GM23338 (cell line): ENCODE data around the gene SYT12. TPM values are rescaled to one million over a fixed set of nuclear protein-coding genes. Genes with fewer than 3 reads are reported as not detected.

Source experiments
- ATAC-seq: fragments of 200-7000 bp; cut with Tn5 transposase; 3 replicates; pipeline ENCODE4 v1.9.1; 2020
- DNase-seq: peaks from one replicate; pipeline ENCODE4 v3.0.0-alpha.2; 2015; ENCODE audit warnings: low spot score
- H2AFZ ChIP-seq: fragments of 200-600 bp; sonication (generic); 2 replicates; pipeline ENCODE4 v1.8.0; 2016; ENCODE audit warnings: antibody characterized with exemption, mild to moderate bottlenecking, moderate library complexity
- H3F3A ChIP-seq: fragments of 200-600 bp; sonication (generic); replicated peaks from 2 replicates; pipeline ENCODE4 v1.8.0; 2017; ENCODE audit warnings: antibody characterized with exemption, mixed run types, low read depth
- H3K27ac ChIP-seq: fragments of 200-600 bp; sonication (generic); 2 replicates; pipeline ENCODE4 v1.6.1; 2016; ENCODE audit warnings: low read depth
- H3K27me3 ChIP-seq: fragments of 200-600 bp; sonication (generic); 2 replicates; pipeline ENCODE4 v1.8.0; 2016; ENCODE audit warnings: mild to moderate bottlenecking, mixed run types, moderate library complexity; ENCODE audit not compliant: insufficient read depth
- H3K36me3 ChIP-seq: fragments of 200-600 bp; sonication (generic); 2 replicates; pipeline ENCODE4 v1.8.0; 2016; ENCODE audit warnings: mild to moderate bottlenecking; ENCODE audit not compliant: insufficient read depth
- H3K4me1 ChIP-seq: fragments of 200-600 bp; sonication (generic); 2 replicates; pipeline ENCODE4 v1.8.0; 2016; ENCODE audit warnings: mild to moderate bottlenecking, moderate library complexity; ENCODE audit not compliant: insufficient read depth
- H3K4me2 ChIP-seq: fragments of 200-600 bp; sonication (generic); 2 replicates; pipeline ENCODE4 v1.7.1; 2017; ENCODE audit warnings: mixed run types
- H3K4me3 ChIP-seq: fragments of 200-600 bp; sonication (generic); 2 replicates; pipeline ENCODE4 v1.6.1; 2016; ENCODE audit warnings: mixed run types
- H3K79me2 ChIP-seq: fragments of 200-600 bp; sonication (generic); replicated peaks from 2 replicates; pipeline ENCODE4 v1.8.0; 2017; ENCODE audit warnings: mild to moderate bottlenecking; ENCODE audit not compliant: insufficient read depth
- H3K9me2 ChIP-seq: fragments of 200-600 bp; sonication (generic); 2 replicates; pipeline ENCODE4 v1.8.0; 2017; ENCODE audit not compliant: insufficient read depth
- H4K20me1 ChIP-seq: fragments of 200-600 bp; sonication (generic); replicated peaks from 2 replicates; pipeline ENCODE4 v1.8.0; 2017; ENCODE audit warnings: mild to moderate bottlenecking; ENCODE audit not compliant: insufficient read depth
- H3K27ac Mint-ChIP-seq: 2 replicates; pipeline ENCODE4 v1.8.0; 2020; ENCODE audit warnings: inconsistent platforms, mild to moderate bottlenecking, moderate library complexity, mixed read lengths
- H3K27me3 Mint-ChIP-seq: 3 replicates; pipeline ENCODE4 v1.8.0; 2022; ENCODE audit warnings: low read depth, mild to moderate bottlenecking, moderate library complexity, mixed read lengths, inconsistent platforms; ENCODE audit not compliant: insufficient read depth, poor library complexity
- H3K36me3 Mint-ChIP-seq: 3 replicates; pipeline ENCODE4 v1.8.0; 2021; ENCODE audit warnings: low read depth, mild to moderate bottlenecking, inconsistent platforms, moderate library complexity, mixed read lengths
- H3K4me1 Mint-ChIP-seq: 3 replicates; pipeline ENCODE4 v1.8.0; 2020; ENCODE audit warnings: mild to moderate bottlenecking, inconsistent platforms, mixed read lengths
- H3K4me3 Mint-ChIP-seq: 3 replicates; pipeline ENCODE4 v1.8.0; 2021; ENCODE audit warnings: moderate library complexity, mild to moderate bottlenecking, inconsistent platforms, mixed read lengths
- H3K9me3 Mint-ChIP-seq: 3 replicates; pipeline ENCODE4 v1.8.0; 2020; ENCODE audit warnings: moderate library complexity, mild to moderate bottlenecking, inconsistent platforms, mixed read lengths
- CREB1 ChIP-seq: fragments of 250-450 bp; sonication (Bioruptor Pico); IDR thresholded peaks from 2 replicates; pipeline ENCODE4 v1.5.0; 2020; ENCODE audit warnings: low read depth, mild to moderate bottlenecking, moderate library complexity
- CTCF ChIP-seq, 2 experiments: fragments of 200-600 bp in 1 of 2; sonication (generic) in 1 of 2; conservative IDR thresholded peaks; 2 replicates each; pipeline versions ENCODE4 v1.5.1 to v1.6.1; 2016 to 2017; ENCODE audit warnings: antibody characterized with exemption in 2 of 2, low read depth in 2 of 2, mild to moderate bottlenecking in 2 of 2, moderate library complexity in 1 of 2
- ETS1 ChIP-seq: IDR thresholded peaks from 2 replicates; pipeline ENCODE4 v1.6.1; 2016; ENCODE audit warnings: antibody characterized with exemption
- EZH2 ChIP-seq: fragments of 200-600 bp; sonication (generic); IDR thresholded peaks from one replicate; pipeline ENCODE4 v1.8.0; 2017; ENCODE audit warnings: antibody characterized with exemption, mild to moderate bottlenecking, low read depth; ENCODE audit not compliant: unreplicated experiment
- EZH2phosphoT487 ChIP-seq: fragments of 200-600 bp; sonication (generic); IDR thresholded peaks from one replicate; pipeline ENCODE4 v1.8.1; 2018; ENCODE audit warnings: antibody characterized with exemption; ENCODE audit not compliant: unreplicated experiment
- JUNB ChIP-seq: IDR thresholded peaks from one replicate; pipeline ENCODE4 v1.6.1; 2016; ENCODE audit warnings: antibody characterized with exemption; ENCODE audit not compliant: unreplicated experiment
- NANOG ChIP-seq: IDR thresholded peaks from 2 replicates; pipeline ENCODE4 v1.6.1; 2016; ENCODE audit warnings: antibody characterized with exemption, borderline replicate concordance
- POLR2AphosphoS5 ChIP-seq: IDR thresholded peaks from 2 replicates; pipeline ENCODE4 v1.6.1; 2016; ENCODE audit warnings: antibody characterized with exemption, low read depth
- REST ChIP-seq: IDR thresholded peaks from one replicate; pipeline ENCODE4 v1.6.1; 2018; ENCODE audit warnings: antibody characterized with exemption; ENCODE audit not compliant: unreplicated experiment
- STAT1 ChIP-seq: IDR thresholded peaks from one replicate; pipeline ENCODE4 v1.6.1; 2016; ENCODE audit warnings: antibody characterized with exemption; ENCODE audit not compliant: unreplicated experiment
- ZNF114 ChIP-seq: fragments of 250-450 bp; sonication (Bioruptor Pico); IDR thresholded peaks from 2 replicates; pipeline ENCODE4 v1.5.0; 2020; ENCODE audit warnings: mild to moderate bottlenecking, moderate library complexity
- ZNF331 ChIP-seq: fragments of 250-450 bp; sonication (Bioruptor Pico); IDR thresholded peaks from 2 replicates; pipeline ENCODE4 v1.5.0; 2020; ENCODE audit warnings: low read depth, mild to moderate bottlenecking, moderate library complexity
- ZNF462 ChIP-seq: fragments of 250-450 bp; sonication (Bioruptor Pico); IDR thresholded peaks from 2 replicates; pipeline ENCODE4 v1.5.0; 2020; ENCODE audit warnings: mild to moderate bottlenecking, moderate library complexity
- polyA plus RNA-seq: library from polyadenylated mRNA; unstranded; fragments of >200 nt; fragmentation: Nextera tagmentation; extraction: Ambion mirVana; gene quantifications from 2 replicates; pipeline ENCODE4 v1.2.1, GENCODE V29; 2016
- total RNA-seq: library from RNA; depleted of rRNA; stranded (reverse); fragments of >200 nt; shearing (Covaris generic); gene quantifications from 2 replicates; pipeline ENCODE4 v1.2.3, GENCODE V29; 2014

Gene SYT12
- total and polyA plus RNA-seq, 2 experiments from 2014 or later, result 0.92 to 2.5 TPM

GRCh38 chr11:67054836-67055523 is 32.0 kb downstream of the SYT12 start:
- peaks cover 21% of the 10 kb centered on the region for H3K27me3 Mint-ChIP-seq
- Histone ChIP-seq H3F3A (0 out of 2 replicates have a peak, but pooled peaks cover 14% of the 10 kb centered on the region), H3K27me3 (peaks cover 8% of the 10 kb centered on the region), H3K4me3 (no peak overlapping the region), H3K79me2 (no peaks in the 10 kb centered on the region), H3K9me2 (no peaks in the 10 kb centered on the region), H3K36me3 (no peaks in the 10 kb centered on the region), H3K27ac (no peak overlapping the region), H3K4me2 (no peak overlapping the region; the same call in 1 of the 2 replicates), H3K4me1 (peaks cover 21% of the 10 kb centered on the region), H4K20me1 (no peaks in the 10 kb centered on the region), H2AFZ (no peak overlapping the region)
- H3K4me3 Mint-ChIP-seq, result peak overlapping the region; percentile 52; the same call in 1 of the 3 replicates
- no peak overlapping the region for H3K27ac Mint-ChIP-seq
- ATAC-seq (no peak), DNase-seq (no peak)
- no peaks in the 10 kb centered on the region for H3K9me3 Mint-ChIP-seq
- peaks cover 29% of the 10 kb centered on the region for H3K4me1 Mint-ChIP-seq
- H3K36me3 Mint-ChIP-seq, result no peaks in the 10 kb centered on the region
- TF ChIP-seq REST (no peak), STAT1 (no peak), CREB1 (CRISPR knock-in tag) (no peak), JUNB (no peak), NANOG (no peak), ZNF331 (CRISPR knock-in tag) (no peak), EZH2 (no peak), CTCF (conservative IDR thresholded peaks at IDR 0.05; ENCODE audit: low read depth in 2 of 2) (no peak), EZH2phosphoT487 (no peak), ETS1 (no peak), POLR2AphosphoS5 (no peak), ZNF114 (CRISPR knock-in tag) (no peak), ZNF462 (CRISPR knock-in tag) (no peak)
